H1 (cell line): ENCODE results near the gene TFAP2D.

Experiments
- CBX5 ChIP-seq: fragments of 300-800, 300-1000 bp; sonication (generic); IDR thresholded peaks from 2 replicates; pipeline ENCODE4 v1.7.1; 2016; ENCODE audit warnings: antibody characterized with exemption, low read length, low read depth
- TEAD4 ChIP-seq: IDR thresholded peaks from 2 replicates; pipeline ENCODE4 v1.6.1; 2012; ENCODE audit warnings: low read depth, low read length, inconsistent platforms, mixed read lengths
- TF ChIP-seq, protein P1 (sequence below), 3 experiments: IDR thresholded peaks; 1 replicate in 2 of 3; 2 replicates in 1 of 3; pipeline versions ENCODE4 v1.5.1 to v1.6.1; 2011; ENCODE audit warnings: low read length in 3 of 3, mild to moderate bottlenecking in 3 of 3, inconsistent platforms in 2 of 3, low read depth in 1 of 3, moderate library complexity in 1 of 3; ENCODE audit not compliant: insufficient read depth in 1 of 3; ENCODE audit errors: control extremely low read depth in 1 of 3

GRCh38 chr6:50819904-50820868, 106.9 kb downstream of the TFAP2D start:
- TF ChIP-seq, protein P1, sequence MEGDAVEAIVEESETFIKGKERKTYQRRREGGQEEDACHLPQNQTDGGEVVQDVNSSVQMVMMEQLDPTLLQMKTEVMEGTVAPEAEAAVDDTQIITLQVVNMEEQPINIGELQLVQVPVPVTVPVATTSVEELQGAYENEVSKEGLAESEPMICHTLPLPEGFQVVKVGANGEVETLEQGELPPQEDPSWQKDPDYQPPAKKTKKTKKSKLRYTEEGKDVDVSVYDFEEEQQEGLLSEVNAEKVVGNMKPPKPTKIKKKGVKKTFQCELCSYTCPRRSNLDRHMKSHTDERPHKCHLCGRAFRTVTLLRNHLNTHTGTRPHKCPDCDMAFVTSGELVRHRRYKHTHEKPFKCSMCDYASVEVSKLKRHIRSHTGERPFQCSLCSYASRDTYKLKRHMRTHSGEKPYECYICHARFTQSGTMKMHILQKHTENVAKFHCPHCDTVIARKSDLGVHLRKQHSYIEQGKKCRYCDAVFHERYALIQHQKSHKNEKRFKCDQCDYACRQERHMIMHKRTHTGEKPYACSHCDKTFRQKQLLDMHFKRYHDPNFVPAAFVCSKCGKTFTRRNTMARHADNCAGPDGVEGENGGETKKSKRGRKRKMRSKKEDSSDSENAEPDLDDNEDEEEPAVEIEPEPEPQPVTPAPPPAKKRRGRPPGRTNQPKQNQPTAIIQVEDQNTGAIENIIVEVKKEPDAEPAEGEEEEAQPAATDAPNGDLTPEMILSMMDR (IDR thresholded peaks at IDR 0.05; ENCODE audit: control extremely low read depth in 1 of 3, insufficient read depth in 1 of 3, low read depth in 1 of 3, low read length in 3 of 3) = no peak
- TF ChIP-seq TEAD4 = no peak
- no peak for TF ChIP-seq CBX5
